ENCODE data around the gene CEMIP.

The CEMIP gene

GRCh38 chr15:80844011-80844732, 65.0 kb downstream of the CEMIP start (continued):
- TF ChIP-seq ZNF280D (tag by site-specific recombination; IDR thresholded peaks at IDR 0.05) = no peak
- no peak for TF ChIP-seq ZNF585B (tag by site-specific recombination; IDR thresholded peaks at IDR 0.05)
- TF ChIP-seq KLF8 (tag by site-specific recombination; IDR thresholded peaks at IDR 0.05) = no peak
- no peak for TF ChIP-seq MEIS1 (CRISPR knock-in tag; IDR thresholded peaks at IDR 0.05; ENCODE audit: borderline replicate concordance)
- TF ChIP-seq SCRT1 (tag by site-specific recombination; IDR thresholded peaks at IDR 0.05; ENCODE audit: borderline replicate concordance) = no peak

DNA sequence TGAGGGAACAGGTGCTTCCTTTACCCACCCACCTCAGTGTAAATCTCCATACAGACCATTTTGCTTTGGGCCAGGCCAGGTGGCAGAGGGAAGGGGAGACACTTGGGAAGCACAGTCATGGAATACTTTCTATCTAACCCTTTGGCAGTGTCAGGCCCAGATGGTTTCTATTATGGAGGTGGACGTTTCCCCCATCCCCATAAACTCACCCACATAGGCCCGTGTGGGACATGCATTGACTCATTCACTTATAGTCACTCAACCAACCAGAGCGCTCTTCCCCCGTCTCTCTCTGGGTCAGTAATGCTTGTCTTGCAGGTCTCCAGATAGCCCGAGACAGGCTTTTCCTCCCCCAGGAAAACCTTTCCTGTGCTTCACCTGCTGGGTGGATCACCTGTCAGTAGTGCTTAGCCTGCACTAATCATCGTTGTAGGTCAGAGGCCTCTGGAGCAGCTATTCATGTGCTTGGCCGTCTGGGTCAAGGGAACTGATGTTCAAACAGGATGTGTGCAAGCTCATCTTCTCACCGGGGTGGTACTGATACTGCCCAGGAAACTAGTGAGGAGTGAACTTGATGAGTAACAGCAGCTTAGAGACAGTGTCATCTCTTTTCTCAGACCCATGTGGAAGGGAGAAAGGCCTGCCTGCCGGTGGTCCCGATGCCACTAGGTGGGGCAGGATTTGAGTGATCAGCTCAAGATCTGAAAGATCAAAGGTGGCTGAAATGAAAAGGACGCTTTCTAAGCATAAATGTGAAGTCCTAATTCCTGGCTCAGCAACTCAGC, 67.1 kb downstream of the CEMIP start:
- Histone ChIP-seq H3K27ac (ENCODE audit: extremely low read depth, low read depth, low read length) (no peak overlapping the region), H3K4me3 (ENCODE audit: low read depth, low read length) (no peak overlapping the region), H3K4me1 (ENCODE audit: control insufficient read depth, insufficient read depth, low read length) (no peaks in the 10 kb centered on the region), H3K9me3 (ENCODE audit: control insufficient read depth, insufficient read depth, low read depth, low read length) (no peaks in the 10 kb centered on the region), H3K36me3 (ENCODE audit: control insufficient read depth in 2 of 2, insufficient read depth in 1 of 2, low read length in 2 of 2) (no peaks in the 10 kb centered on the region)
- ChIA-PET POLR2A (no interaction called here), CTCF (interaction anchor here (1.1 kb wide), 1 partner anchor 124 kb away, joined by 4 read pairs; no protein-coding TSS in a partner anchor)
- no peak for TF ChIP-seq GLI2 (tag by site-specific recombination; IDR thresholded peaks at IDR 0.05; ENCODE audit: borderline replicate concordance, low read depth)
- TF ChIP-seq PRDM6 (tag by site-specific recombination; IDR thresholded peaks at IDR 0.05) = no peak
- no peak for TF ChIP-seq ZNF571 (tag by site-specific recombination; IDR thresholded peaks at IDR 0.05)
- TF ChIP-seq ZNF366 (tag by site-specific recombination; conservative IDR thresholded peaks at IDR 0.05) = no peak
- TF ChIP-seq EGR2 (tag by site-specific recombination; IDR thresholded peaks at IDR 0.05; ENCODE audit: low read depth) = peak; percentile 82
- TF ChIP-seq ZNF335 (tag by site-specific recombination; conservative IDR thresholded peaks at IDR 0.05) = no peak
- TF ChIP-seq ZNF398 (tag by site-specific recombination; IDR thresholded peaks at IDR 0.05) = no peak
- 0 out of 2 replicates have a peak, but pooled peaks have one; percentile 2 for TF ChIP-seq ZNF341 (tag by site-specific recombination; IDR thresholded peaks at IDR 0.05; ENCODE audit: low read depth)
- no peak for TF ChIP-seq ZNF239 (tag by site-specific recombination; IDR thresholded peaks at IDR 0.05)
- no peak for TF ChIP-seq ZNF558 (tag by site-specific recombination; IDR thresholded peaks at IDR 0.05)
- no peak for TF ChIP-seq SCRT2 (tag by site-specific recombination; IDR thresholded peaks at IDR 0.05)
- TF ChIP-seq, protein P1, sequence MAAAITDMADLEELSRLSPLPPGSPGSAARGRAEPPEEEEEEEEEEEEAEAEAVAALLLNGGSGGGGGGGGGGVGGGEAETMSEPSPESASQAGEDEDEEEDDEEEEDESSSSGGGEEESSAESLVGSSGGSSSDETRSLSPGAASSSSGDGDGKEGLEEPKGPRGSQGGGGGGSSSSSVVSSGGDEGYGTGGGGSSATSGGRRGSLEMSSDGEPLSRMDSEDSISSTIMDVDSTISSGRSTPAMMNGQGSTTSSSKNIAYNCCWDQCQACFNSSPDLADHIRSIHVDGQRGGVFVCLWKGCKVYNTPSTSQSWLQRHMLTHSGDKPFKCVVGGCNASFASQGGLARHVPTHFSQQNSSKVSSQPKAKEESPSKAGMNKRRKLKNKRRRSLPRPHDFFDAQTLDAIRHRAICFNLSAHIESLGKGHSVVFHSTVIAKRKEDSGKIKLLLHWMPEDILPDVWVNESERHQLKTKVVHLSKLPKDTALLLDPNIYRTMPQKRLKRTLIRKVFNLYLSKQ (tag by site-specific recombination; IDR thresholded peaks at IDR 0.05; ENCODE audit: borderline replicate concordance) = no peak
- no peak for TF ChIP-seq ZNF114 (tag by site-specific recombination; IDR thresholded peaks at IDR 0.05)
- TF ChIP-seq ZNF707 (tag by site-specific recombination; IDR thresholded peaks at IDR 0.05) = no peak
- no peak for TF ChIP-seq REPIN1 (tag by site-specific recombination; IDR thresholded peaks at IDR 0.05; ENCODE audit: low read depth)
- no peak for TF ChIP-seq ZNF791 (tag by site-specific recombination; IDR thresholded peaks at IDR 0.05)
- peak; percentile 37; the same call in 1 of the 2 replicates for TF ChIP-seq ZFHX2 (tag by site-specific recombination; conservative IDR thresholded peaks at IDR 0.05)
- TF ChIP-seq ZNF548 (tag by site-specific recombination; IDR thresholded peaks at IDR 0.05) = no peak
- TF ChIP-seq ZNF585B (tag by site-specific recombination; IDR thresholded peaks at IDR 0.05) = no peak

All from HEK293 (cell line).